ENCODE measurements around the gene HTR3B. TPM values are rescaled to one million over a fixed set of nuclear protein-coding genes. Genes with fewer than 3 reads are reported as not detected.
"Not testable (repeated sequence)": the region's sequence is repeated elsewhere in the genome, so short reads cannot be mapped to it uniquely, and the experiment has no call there.

HTR3B gene
- total RNA-seq, 1 donor from 2014 or later, result not detected

GRCh38 chr11:113907681-113908080 lies 3.1 kb downstream of the HTR3B start:
- Mint-ChIP-seq H3K36me3 (ENCODE audit: low read depth) (no peaks in the 10 kb centered on the region), H3K4me3 (ENCODE audit: unreplicated experiment) (no peak overlapping the region), H3K9me3 (ENCODE audit: low read depth) (no peaks in the 10 kb centered on the region), H3K27me3 (ENCODE audit: low read depth) (peaks cover 53% of the 10 kb centered on the region), H3K4me1 (ENCODE audit: low read depth) (no peaks in the 10 kb centered on the region), H3K27ac (ENCODE audit: unreplicated experiment) (no peak overlapping the region)
- no peak for DNase-seq (ENCODE audit: low spot score)
- TF ChIP-seq, protein P1, sequence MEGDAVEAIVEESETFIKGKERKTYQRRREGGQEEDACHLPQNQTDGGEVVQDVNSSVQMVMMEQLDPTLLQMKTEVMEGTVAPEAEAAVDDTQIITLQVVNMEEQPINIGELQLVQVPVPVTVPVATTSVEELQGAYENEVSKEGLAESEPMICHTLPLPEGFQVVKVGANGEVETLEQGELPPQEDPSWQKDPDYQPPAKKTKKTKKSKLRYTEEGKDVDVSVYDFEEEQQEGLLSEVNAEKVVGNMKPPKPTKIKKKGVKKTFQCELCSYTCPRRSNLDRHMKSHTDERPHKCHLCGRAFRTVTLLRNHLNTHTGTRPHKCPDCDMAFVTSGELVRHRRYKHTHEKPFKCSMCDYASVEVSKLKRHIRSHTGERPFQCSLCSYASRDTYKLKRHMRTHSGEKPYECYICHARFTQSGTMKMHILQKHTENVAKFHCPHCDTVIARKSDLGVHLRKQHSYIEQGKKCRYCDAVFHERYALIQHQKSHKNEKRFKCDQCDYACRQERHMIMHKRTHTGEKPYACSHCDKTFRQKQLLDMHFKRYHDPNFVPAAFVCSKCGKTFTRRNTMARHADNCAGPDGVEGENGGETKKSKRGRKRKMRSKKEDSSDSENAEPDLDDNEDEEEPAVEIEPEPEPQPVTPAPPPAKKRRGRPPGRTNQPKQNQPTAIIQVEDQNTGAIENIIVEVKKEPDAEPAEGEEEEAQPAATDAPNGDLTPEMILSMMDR (IDR thresholded peaks at IDR 0.05), result no peak

DNA sequence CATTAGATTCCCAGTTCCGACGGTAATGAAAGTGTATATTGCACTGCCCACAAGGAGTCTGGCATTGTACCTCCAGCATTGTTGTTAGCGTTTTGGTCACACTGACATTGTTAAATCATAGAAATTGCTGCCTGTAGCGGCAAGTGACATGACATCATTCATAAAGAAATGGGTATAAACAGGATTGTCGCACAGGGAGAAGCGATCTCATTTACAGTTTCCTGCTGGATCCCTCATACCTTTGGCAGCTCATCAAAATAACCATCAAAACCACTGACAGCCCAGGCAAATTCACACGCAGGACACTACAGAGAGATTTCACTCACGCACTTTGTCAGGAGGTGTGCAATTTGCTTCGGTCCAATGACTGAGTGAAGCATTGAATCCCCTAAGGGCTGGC lies 3.5 kb downstream of the HTR3B start:
- no peak overlapping the region for H3K4me3 Mint-ChIP-seq (ENCODE audit: unreplicated experiment)
- no peak for DNase-seq (ENCODE audit: low spot score)

GRCh38 chr11:113911491-113911890 lies 6.9 kb downstream of the HTR3B start:
- not testable (repeated sequence) for H3K4me1 Mint-ChIP-seq (ENCODE audit: low read depth); H3K9me3 Mint-ChIP-seq (ENCODE audit: low read depth); H3K27ac Mint-ChIP-seq (ENCODE audit: unreplicated experiment); H3K36me3 Mint-ChIP-seq (ENCODE audit: low read depth); DNase-seq (ENCODE audit: low spot score); H3K4me3 Mint-ChIP-seq (ENCODE audit: unreplicated experiment)
- peaks cover 40% of the 10 kb centered on the region for H3K27me3 Mint-ChIP-seq (ENCODE audit: low read depth)

More for the DNA sequence above, 3.5 kb downstream of the HTR3B start:
- peaks cover 48% of the 10 kb centered on the region for H3K27me3 Mint-ChIP-seq (ENCODE audit: low read depth)
- no peak overlapping the region for H3K27ac Mint-ChIP-seq (ENCODE audit: unreplicated experiment)
- H3K4me1 Mint-ChIP-seq (ENCODE audit: low read depth), result no peaks in the 10 kb centered on the region
- H3K36me3 Mint-ChIP-seq (ENCODE audit: low read depth), result no peaks in the 10 kb centered on the region
- TF ChIP-seq, protein P1 (IDR thresholded peaks at IDR 0.05), result no peak
- H3K9me3 Mint-ChIP-seq (ENCODE audit: low read depth), result no peaks in the 10 kb centered on the region

DNA sequence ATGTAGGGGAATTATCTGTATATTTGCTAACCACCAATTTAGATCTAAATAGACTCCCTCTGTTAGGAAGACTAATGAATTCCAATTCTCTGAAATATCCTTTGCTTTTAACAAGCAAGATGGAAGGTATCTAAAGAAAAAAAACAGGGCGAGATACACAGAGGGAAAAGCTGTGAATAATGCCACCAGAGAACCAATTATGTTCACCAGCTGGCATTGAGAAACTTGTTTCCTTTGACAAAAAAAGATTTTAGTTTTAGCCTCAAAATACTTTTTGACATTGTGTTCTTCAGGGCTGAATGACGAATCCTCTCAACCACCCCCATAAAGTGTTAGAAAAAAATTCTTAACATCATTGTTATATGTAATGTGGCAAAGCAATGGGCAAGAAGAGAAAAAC lies 19.0 kb downstream of the HTR3B start:
- TF ChIP-seq, protein P1 (IDR thresholded peaks at IDR 0.05), result no peak
- no peaks in the 10 kb centered on the region for H3K9me3 Mint-ChIP-seq (ENCODE audit: low read depth)
- no peaks in the 10 kb centered on the region for H3K36me3 Mint-ChIP-seq (ENCODE audit: low read depth)
- no peaks in the 10 kb centered on the region for H3K4me1 Mint-ChIP-seq (ENCODE audit: low read depth)
- no peak overlapping the region for H3K4me3 Mint-ChIP-seq (ENCODE audit: unreplicated experiment)
- H3K27ac Mint-ChIP-seq (ENCODE audit: unreplicated experiment), result no peak overlapping the region
- DNase-seq (ENCODE audit: low spot score), result no peak
- H3K27me3 Mint-ChIP-seq (ENCODE audit: low read depth), result peaks cover 17% of the 10 kb centered on the region

- no peaks in the 10 kb centered on the region for H3K4me1 Mint-ChIP-seq (ENCODE audit: low read depth)
- no peak for DNase-seq (ENCODE audit: low spot score)
Measured at GRCh38 chr11:113926273-113927197, 21.9 kb downstream of the HTR3B start.

More at GRCh38 chr11:113926273-113927197, 21.9 kb downstream of the HTR3B start:
- Mint-ChIP-seq H3K9me3 (ENCODE audit: low read depth) (no peaks in the 10 kb centered on the region), H3K36me3 (ENCODE audit: low read depth) (no peaks in the 10 kb centered on the region), H3K27me3 (ENCODE audit: low read depth) (peaks cover 23% of the 10 kb centered on the region), H3K4me3 (ENCODE audit: unreplicated experiment) (no peak overlapping the region), H3K27ac (ENCODE audit: unreplicated experiment) (no peak overlapping the region)
- TF ChIP-seq, protein P1 (IDR thresholded peaks at IDR 0.05), result no peak
